Uterus (tissue), 2 donors: ENCODE measurements around the gene SCLY.

Experiments
- CTCF ChIP-seq, 4 experiments: fragments of 200-600 bp in 2 of 4; fragments of 450-650 bp in 2 of 4; sonication (generic) in 2 of 4; IDR thresholded peaks; one replicate each; pipeline ENCODE4 v1.5.1; 2016 to 2019; ENCODE audit warnings: antibody characterized with exemption in 4 of 4, mild to moderate bottlenecking in 2 of 4, moderate library complexity in 1 of 4
- POLR2A ChIP-seq, 2 donors: fragments of 450-650 bp; IDR thresholded peaks; one replicate each; pipeline ENCODE4 v1.6.1; 2016; ENCODE audit warnings: antibody characterized with exemption in 2 of 2, mild to moderate bottlenecking in 1 of 2, moderate library complexity in 1 of 2

- no peak for TF ChIP-seq POLR2A (IDR thresholded peaks at IDR 0.05)
- no peak for TF ChIP-seq CTCF (IDR thresholded peaks at IDR 0.05)
Measured at GRCh38 chr2:238145851-238146250, 85.0 kb downstream of the SCLY start.
